Activated CD4-positive, alpha-beta T cell treated with anti-CD3 and anti-CD28 coated beads, Interleukin-2, amount 10 ng/mL, durations not matched to agents 24 days and 14 days (primary cell): ENCODE data around the gene CFAP119. TPM values are rescaled to one million over a fixed set of nuclear protein-coding genes. Genes with fewer than 3 reads are reported as not detected.

Experiments used
- DNase-seq: peaks from one replicate; pipeline ENCODE4 v3.0.0; 2022
- H3K27ac Mint-ChIP-seq: one replicate; pipeline ENCODE4 v1.8.0; 2022; ENCODE audit warnings: mild to moderate bottlenecking, mixed read lengths
- H3K27me3 Mint-ChIP-seq: one replicate; pipeline ENCODE4 v1.8.0; 2022; ENCODE audit warnings: mixed read lengths
- H3K36me3 Mint-ChIP-seq: one replicate; pipeline ENCODE4 v1.8.0; 2022; ENCODE audit warnings: low read depth, mild to moderate bottlenecking, mixed read lengths
- H3K4me1 Mint-ChIP-seq: one replicate; pipeline ENCODE4 v1.8.0; 2021; ENCODE audit warnings: mixed read lengths
- H3K4me3 Mint-ChIP-seq: one replicate; pipeline ENCODE4 v1.8.0; 2022; ENCODE audit warnings: mild to moderate bottlenecking, moderate library complexity, mixed read lengths
- H3K9me3 Mint-ChIP-seq: one replicate; pipeline ENCODE4 v1.8.0; 2021; ENCODE audit warnings: mixed read lengths
- intact Hi-C: fragments of 100-400 bp; cut with micrococcal nuclease; formaldehyde crosslinking; loops from one replicate; pipeline ENCODE4 v1.15.1; 2023
- total RNA-seq: library from RNA; stranded (reverse); gene quantifications from 2 replicates; pipeline ENCODE4 v1.2.3, GENCODE V29; 2022

The CFAP119 gene
- total RNA-seq, 1 donor from 2014 or later: 4.0 TPM

DNA sequence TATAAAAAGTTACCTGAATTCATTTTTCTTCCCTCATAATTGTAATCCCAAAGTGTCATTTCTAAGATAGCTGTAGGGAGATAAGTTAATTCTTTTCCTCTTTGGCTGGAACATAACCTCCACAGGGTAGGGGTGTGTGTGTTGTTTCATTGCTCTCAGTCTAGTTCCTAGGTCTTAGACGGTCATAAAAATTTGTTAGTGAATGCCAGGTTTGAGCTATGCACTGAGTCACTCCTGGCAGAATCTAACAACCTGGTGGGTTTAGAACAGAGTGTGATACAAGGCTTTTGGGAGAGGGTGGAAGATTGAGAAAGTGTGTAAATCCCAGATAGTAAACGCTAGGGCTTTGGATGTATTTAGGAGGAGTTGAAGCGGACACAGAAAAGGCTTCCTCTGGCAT, 14.5 kb downstream of the CFAP119 start:
- peaks cover 21% of the 10 kb centered on the region for H3K4me1 Mint-ChIP-seq
- H3K27me3 Mint-ChIP-seq: no peaks in the 10 kb centered on the region
- peaks cover 33% of the 10 kb centered on the region for H3K36me3 Mint-ChIP-seq
- H3K4me3 Mint-ChIP-seq: peak overlapping the region; percentile 94
- intact Hi-C loops: loop anchor here (10.0 kb wide), 1 partner anchor 93 kb away; the partner anchor contains the start of genes FBRS and PRR14
- H3K9me3 Mint-ChIP-seq: no peaks in the 10 kb centered on the region
- peak overlapping the region; percentile 84 for H3K27ac Mint-ChIP-seq
- DNase-seq: no peak

DNA sequence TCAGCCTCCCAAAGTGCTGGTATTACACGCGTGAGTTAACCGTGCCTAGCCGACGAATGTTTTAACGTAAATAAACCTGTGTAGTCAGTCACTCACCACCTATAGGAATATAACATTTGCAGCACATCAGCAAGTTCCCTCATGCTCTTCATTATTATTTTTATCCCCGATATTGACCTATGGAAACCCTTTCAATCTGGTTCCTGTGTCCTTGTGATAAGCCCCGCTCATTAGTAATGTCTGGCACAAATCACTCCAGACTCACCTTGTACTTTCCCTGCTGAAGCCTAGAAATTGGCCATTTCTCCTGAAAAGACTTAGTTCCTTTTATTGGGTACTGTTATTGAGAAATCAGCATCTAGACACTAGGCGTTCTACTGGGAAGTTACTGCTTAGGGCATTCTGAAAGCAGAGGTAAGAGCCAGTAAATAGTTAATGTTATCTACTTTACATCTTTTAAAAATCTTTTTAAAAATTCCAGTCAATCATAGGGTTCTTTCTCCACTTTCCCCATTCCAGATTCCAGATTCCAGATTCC, 15.2 kb downstream of the CFAP119 start:
- intact Hi-C loops: loop anchor here (10.0 kb wide), 1 partner anchor 92 kb away; the partner anchor contains the start of genes FBRS and PRR14
- Mint-ChIP-seq H3K9me3 (no peaks in the 10 kb centered on the region), H3K27ac (no peak overlapping the region), H3K36me3 (peaks cover 39% of the 10 kb centered on the region), H3K4me1 (peaks cover 21% of the 10 kb centered on the region), H3K27me3 (no peaks in the 10 kb centered on the region), H3K4me3 (no peak overlapping the region)
- no peak for DNase-seq

DNA sequence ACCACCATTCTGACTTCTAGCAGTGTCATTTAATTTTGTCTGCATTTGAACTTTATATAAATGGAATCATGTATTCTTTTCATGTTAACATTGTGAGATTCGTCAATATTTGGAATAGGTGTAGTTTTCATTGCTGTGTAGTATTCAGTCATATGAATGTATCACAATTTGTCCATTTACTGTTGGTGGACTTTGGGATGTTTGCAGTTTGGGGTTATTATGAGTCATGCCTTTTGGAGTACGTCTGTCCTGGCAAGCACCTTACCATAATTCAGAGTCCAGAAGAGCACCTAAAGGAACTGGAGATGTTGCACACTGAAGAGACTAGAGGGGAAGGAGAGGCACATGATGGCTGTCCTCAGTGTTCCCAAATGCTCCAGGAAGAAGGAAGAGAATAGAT, 16.8 kb downstream of the CFAP119 start:
- H3K9me3 Mint-ChIP-seq: no peaks in the 10 kb centered on the region
- no peak for DNase-seq
- peaks cover 29% of the 10 kb centered on the region for H3K4me1 Mint-ChIP-seq
- H3K27ac Mint-ChIP-seq: peak overlapping the region; percentile 2
- H3K4me3 Mint-ChIP-seq: no peak overlapping the region
- intact Hi-C loops: loop anchor here (10.0 kb wide), 1 partner anchor 90 kb away; the partner anchor contains the start of genes FBRS and PRR14
- H3K36me3 Mint-ChIP-seq: peaks cover 44% of the 10 kb centered on the region
- no peaks in the 10 kb centered on the region for H3K27me3 Mint-ChIP-seq

DNA sequence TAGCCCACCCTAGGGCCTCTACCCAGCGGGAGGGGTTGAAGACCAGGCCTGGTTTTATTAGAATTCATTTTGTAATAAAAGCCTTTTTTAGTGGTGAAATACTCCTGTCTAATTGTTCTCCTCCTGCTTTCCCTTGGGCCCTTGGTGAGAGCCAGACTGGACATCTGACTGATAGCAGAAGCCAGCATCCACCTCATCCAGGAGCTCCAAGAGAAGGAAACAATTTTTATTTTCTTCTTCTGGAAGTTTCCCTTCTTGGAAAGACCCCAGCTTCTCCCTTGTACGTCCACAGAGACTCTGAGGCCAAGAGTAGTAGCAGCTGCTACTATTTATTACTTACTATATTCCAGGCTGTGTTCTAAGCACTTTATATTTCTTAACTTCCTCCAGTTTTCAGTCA, 17.7 kb downstream of the CFAP119 start:
- Mint-ChIP-seq H3K36me3 (peaks cover 46% of the 10 kb centered on the region), H3K27me3 (no peaks in the 10 kb centered on the region), H3K4me3 (no peak overlapping the region), H3K4me1 (peaks cover 22% of the 10 kb centered on the region), H3K27ac (no peak overlapping the region), H3K9me3 (no peaks in the 10 kb centered on the region)
- intact Hi-C loops: loop anchor here (10.0 kb wide), 1 partner anchor 89 kb away; the partner anchor contains the start of genes FBRS and PRR14
- DNase-seq: no peak

DNA sequence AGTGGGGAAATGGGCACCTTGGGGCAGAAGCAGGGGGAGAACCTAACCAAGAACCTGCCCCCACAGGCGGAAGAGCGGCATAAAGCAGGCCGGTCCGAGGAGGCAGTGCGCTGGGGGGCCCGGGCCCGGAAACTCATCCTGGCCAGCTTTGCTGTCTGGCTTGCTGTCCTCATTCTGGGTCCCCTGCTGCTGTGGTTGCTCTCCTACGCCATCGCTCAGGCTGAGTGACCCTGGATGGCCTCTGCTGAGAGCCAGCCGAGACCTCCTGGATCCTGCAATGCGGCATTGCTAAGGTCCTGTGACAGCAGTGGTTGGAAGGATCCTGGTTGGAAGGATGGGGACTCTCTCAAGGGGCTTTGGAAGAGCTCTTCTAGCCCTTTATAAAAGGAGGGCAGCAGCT, 18.1 kb downstream of the CFAP119 start:
- H3K27ac Mint-ChIP-seq: peak overlapping the region; percentile 2
- H3K4me3 Mint-ChIP-seq: no peak overlapping the region
- no peak for DNase-seq
- H3K27me3 Mint-ChIP-seq: no peaks in the 10 kb centered on the region
- intact Hi-C loops: loop anchor here (10.0 kb wide), 1 partner anchor 89 kb away; the partner anchor contains the start of genes FBRS and PRR14
- H3K9me3 Mint-ChIP-seq: no peaks in the 10 kb centered on the region
- peaks cover 20% of the 10 kb centered on the region for H3K4me1 Mint-ChIP-seq
- peaks cover 49% of the 10 kb centered on the region for H3K36me3 Mint-ChIP-seq

DNA sequence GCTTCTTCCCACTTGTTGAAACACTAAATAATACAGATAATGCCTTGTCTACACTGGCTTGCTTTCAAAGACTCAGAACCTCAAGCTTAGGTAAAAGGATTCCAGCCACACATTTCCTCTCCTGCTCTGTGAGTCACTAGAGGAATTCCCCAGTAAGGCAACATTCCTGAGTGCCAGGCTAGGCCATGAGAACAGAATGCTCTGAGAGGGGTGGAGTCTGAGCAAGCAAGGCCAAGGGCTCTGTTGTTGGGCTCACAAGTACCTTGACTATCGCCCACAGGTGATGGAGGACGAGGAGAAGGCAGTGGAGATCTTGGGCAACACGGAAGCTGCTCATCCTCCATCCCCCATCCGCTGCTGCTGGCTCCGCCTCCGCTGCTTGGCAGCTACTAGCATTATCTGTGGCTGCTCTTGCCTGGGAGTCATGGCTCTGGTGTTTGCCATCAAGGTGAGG, 20.4 kb downstream of the CFAP119 start:
- no peaks in the 10 kb centered on the region for H3K27me3 Mint-ChIP-seq
- intact Hi-C loops: loop anchor here (10.0 kb wide), 1 partner anchor 87 kb away; the partner anchor contains the start of genes FBRS and PRR14
- H3K4me1 Mint-ChIP-seq: peaks cover 13% of the 10 kb centered on the region
- H3K9me3 Mint-ChIP-seq: no peaks in the 10 kb centered on the region
- DNase-seq: no peak
- H3K36me3 Mint-ChIP-seq: peaks cover 61% of the 10 kb centered on the region
- H3K27ac Mint-ChIP-seq: no peak overlapping the region
- H3K4me3 Mint-ChIP-seq: no peak overlapping the region

DNA sequence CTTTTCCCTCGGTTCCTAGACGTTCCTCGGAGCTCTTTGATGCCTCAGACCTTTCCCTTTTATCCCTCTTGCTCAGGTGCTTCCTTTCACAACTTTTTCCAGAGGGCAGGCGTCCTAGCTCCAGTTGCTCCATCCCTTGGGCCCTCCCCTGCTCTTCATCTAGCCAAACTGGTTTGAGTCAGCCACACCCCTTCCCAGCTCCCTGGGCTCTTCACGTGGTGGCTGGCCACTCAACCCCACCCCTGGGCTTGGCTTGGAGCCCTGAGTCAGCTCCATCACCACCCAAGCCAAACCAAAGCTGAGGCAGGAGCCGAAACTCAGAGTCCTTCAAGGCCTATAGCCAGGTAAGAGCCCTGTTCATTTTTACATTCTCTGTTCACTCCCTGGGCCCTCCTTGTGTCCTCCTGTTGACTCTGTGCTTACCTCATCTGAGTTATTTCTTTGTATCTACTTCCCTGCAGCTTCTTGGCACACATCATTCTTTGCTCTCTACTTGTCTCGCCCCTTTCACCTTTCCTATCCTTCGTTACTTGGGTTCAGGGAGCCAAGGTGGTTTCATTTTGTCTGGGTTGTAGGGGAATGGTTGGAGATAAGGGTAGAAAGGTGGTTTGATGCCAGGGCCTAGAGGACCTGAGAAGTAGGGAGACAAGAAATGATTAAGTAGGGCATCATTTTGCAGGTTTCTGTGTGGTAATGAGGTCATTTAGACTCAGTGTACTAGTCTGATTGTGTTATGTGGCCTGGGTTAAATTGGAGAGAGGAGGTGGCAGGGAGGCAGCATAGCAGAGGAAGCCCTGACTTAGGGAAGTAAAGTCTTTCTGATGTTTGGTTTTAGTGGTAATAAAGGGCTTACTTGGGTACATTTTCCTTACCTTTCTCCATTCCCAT, 21.3 kb downstream of the CFAP119 start:
- Mint-ChIP-seq H3K4me3 (no peak overlapping the region), H3K27me3 (no peaks in the 10 kb centered on the region), H3K9me3 (no peaks in the 10 kb centered on the region), H3K27ac (peak overlapping the region; percentile 46), H3K4me1 (peaks cover 13% of the 10 kb centered on the region), H3K36me3 (peaks cover 69% of the 10 kb centered on the region)
- DNase-seq: no peak
- intact Hi-C loops: loop anchor here (10.0 kb wide), 1 partner anchor 86 kb away; the partner anchor contains the start of genes FBRS and PRR14

DNA sequence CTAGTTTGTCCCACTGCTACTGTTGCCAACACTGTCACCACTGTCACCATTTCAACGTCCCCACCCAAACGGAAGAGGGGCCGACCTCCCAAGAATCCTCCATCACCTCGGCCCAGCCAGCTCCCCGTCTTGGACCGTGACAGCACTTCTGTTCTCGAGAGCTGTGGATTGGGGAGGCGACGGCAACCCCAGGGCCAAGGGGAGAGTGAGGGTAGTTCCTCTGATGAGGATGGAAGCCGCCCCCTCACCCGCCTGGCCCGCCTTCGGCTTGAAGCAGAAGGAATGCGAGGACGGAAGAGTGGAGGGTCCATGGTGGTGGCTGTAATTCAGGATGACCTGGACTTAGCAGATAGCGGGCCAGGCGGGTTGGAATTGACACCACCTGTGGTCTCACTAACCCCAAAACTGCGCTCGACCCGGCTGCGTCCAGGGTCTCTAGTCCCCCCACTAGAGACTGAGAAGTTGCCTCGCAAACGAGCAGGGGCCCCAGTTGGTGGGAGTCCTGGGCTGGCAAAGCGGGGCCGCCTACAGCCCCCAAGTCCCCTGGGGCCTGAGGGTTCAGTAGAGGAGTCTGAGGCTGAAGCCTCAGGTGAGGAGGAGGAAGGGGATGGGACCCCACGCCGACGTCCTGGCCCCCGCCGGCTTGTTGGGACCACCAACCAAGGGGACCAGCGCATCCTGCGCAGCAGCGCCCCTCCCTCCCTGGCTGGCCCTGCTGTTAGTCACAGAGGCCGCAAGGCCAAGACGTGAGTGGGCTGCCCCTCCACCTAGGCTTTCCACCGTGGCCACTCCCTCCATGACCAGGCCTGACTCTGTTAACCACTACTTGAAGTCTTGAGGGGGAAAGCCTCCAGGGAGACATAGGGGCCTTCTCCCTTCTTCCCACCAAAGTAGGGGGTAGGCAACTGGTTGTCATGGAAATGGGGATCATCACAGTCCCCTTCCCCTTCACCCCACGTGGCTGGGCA, 22.6 kb downstream of the CFAP119 start:
- Mint-ChIP-seq H3K4me3 (no peak overlapping the region), H3K27ac (no peak overlapping the region), H3K36me3 (peaks cover 69% of the 10 kb centered on the region), H3K9me3 (no peaks in the 10 kb centered on the region), H3K4me1 (peaks cover 13% of the 10 kb centered on the region), H3K27me3 (no peaks in the 10 kb centered on the region)
- intact Hi-C loops: no loop called here
- DNase-seq: no peak

DNA sequence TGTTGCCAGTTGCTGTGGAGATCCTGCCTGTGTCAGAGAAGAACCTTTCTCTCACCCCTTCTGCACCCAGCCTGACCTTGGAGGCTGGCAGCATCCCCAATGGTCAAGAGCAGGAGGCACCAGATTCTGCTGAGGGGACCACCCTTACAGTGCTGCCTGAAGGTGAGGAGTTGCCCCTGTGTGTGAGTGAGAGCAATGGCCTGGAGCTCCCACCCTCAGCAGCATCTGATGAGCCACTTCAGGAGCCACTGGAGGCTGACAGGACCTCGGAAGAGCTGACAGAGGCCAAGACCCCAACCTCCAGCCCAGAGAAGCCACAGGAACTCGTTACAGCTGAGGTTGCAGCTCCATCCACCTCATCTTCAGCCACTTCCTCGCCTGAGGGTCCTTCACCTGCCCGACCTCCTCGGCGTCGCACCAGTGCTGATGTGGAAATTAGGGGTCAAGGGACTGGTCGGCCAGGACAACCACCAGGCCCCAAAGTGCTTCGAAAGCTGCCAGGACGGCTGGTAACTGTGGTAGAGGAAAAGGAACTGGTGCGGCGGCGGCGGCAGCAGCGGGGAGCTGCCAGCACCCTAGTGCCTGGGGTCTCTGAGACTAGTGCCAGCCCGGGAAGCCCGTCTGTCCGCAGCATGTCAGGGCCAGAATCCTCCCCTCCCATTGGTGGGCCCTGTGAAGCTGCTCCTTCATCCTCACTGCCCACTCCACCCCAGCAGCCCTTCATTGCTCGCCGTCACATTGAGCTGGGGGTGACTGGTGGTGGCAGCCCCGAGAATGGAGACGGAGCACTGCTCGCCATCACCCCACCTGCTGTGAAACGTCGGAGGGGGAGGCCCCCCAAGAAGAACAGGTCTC, 23.8 kb downstream of the CFAP119 start:
- Mint-ChIP-seq H3K4me3 (no peak overlapping the region), H3K27ac (no peak overlapping the region)

DNA sequence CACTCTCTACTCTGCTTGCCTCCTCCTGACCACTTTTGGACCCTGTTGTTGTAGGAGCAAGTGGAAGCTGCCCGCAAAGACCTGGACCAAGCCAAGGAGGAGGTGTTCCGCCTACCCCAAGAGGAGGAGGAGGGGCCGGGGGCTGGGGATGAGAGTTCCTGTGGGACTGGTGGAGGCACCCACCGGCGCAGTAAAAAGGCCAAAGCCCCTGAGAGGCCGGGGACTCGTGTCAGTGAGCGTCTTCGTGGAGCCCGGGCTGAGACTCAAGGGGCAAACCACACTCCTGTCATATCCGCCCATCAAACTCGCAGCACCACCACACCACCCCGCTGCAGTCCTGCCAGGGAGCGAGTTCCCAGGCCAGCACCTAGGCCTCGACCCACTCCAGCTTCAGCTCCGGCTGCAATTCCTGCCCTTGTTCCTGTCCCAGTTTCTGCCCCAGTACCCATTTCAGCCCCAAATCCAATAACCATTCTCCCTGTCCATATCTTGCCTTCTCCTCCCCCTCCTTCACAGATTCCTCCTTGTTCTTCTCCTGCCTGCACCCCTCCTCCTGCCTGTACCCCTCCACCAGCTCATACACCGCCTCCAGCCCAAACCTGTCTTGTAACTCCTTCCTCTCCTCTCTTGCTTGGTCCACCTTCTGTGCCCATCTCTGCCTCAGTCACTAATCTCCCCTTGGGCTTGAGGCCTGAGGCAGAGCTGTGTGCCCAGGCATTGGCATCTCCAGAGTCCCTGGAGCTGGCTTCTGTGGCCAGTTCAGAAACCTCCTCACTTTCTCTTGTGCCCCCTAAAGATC, 24.7 kb downstream of the CFAP119 start:
- Mint-ChIP-seq H3K36me3 (peaks cover 77% of the 10 kb centered on the region), H3K9me3 (no peaks in the 10 kb centered on the region), H3K4me1 (peaks cover 13% of the 10 kb centered on the region), H3K27ac (no peak overlapping the region), H3K4me3 (no peak overlapping the region), H3K27me3 (no peaks in the 10 kb centered on the region)
- intact Hi-C loops: no loop called here
- no peak for DNase-seq

More for the DNA sequence above, 23.8 kb downstream of the CFAP119 start:
- H3K27me3 Mint-ChIP-seq: no peaks in the 10 kb centered on the region
- intact Hi-C loops: no loop called here
- H3K9me3 Mint-ChIP-seq: no peaks in the 10 kb centered on the region
- H3K4me1 Mint-ChIP-seq: peaks cover 13% of the 10 kb centered on the region
- H3K36me3 Mint-ChIP-seq: peaks cover 73% of the 10 kb centered on the region
- no peak for DNase-seq

DNA sequence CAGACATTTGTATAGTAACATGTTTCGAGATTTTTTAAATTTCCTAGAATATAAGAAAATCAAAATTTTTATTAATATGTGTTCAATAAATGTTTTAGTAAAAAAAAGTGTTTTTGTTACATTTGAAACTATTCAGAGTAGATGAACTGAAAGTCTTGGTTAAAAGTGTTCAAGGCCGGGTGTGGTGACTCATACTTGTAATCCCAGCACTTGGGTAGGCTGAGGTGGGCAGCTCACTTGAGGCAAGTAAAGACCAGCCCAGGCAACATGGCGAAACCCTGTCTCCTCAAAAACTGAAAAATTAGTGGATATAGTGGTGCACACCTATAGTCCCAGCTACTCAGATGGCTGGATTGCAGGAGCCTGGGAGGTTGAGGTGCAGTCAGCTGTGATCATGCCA, 30.5 kb downstream of the CFAP119 start:
- Mint-ChIP-seq H3K27ac (no peak overlapping the region), H3K4me1 (peaks cover 3% of the 10 kb centered on the region), H3K36me3 (peaks cover 69% of the 10 kb centered on the region), H3K9me3 (no peaks in the 10 kb centered on the region), H3K4me3 (no peak overlapping the region), H3K27me3 (no peaks in the 10 kb centered on the region)
- DNase-seq: no peak
- intact Hi-C loops: no loop called here
